GM12801 (cell line): ENCODE measurements around the gene RRN3.

ENCODE experiments used
- TF ChIP-seq, protein P1 (sequence below): IDR thresholded peaks from one replicate; pipeline ENCODE4 v1.5.1; 2011; ENCODE audit warnings: control low read depth; ENCODE audit not compliant: insufficient read length; ENCODE audit errors: extremely low read depth

RRN3 gene

DNA sequence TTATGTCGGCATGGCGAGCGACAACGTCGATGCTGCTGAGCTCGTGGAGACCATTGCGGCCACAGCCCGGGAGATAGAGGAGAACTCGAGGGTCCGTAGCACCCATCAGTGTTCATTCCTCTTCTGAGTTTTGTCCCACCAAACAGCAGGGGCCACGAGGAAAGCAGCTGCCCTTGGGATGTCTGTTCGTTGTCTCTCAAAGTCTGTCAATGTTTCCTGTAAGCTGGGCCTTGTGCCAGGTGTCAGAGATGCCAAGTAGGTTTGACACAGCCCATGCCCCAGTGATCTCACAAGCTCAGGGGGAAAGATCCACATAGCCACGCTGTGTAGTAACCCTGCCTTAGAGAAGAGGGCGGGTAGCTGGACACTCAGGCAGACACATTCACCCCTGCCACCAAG lies 60.8 kb downstream of the RRN3 start:
- TF ChIP-seq, protein P1, sequence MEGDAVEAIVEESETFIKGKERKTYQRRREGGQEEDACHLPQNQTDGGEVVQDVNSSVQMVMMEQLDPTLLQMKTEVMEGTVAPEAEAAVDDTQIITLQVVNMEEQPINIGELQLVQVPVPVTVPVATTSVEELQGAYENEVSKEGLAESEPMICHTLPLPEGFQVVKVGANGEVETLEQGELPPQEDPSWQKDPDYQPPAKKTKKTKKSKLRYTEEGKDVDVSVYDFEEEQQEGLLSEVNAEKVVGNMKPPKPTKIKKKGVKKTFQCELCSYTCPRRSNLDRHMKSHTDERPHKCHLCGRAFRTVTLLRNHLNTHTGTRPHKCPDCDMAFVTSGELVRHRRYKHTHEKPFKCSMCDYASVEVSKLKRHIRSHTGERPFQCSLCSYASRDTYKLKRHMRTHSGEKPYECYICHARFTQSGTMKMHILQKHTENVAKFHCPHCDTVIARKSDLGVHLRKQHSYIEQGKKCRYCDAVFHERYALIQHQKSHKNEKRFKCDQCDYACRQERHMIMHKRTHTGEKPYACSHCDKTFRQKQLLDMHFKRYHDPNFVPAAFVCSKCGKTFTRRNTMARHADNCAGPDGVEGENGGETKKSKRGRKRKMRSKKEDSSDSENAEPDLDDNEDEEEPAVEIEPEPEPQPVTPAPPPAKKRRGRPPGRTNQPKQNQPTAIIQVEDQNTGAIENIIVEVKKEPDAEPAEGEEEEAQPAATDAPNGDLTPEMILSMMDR: no peak

DNA sequence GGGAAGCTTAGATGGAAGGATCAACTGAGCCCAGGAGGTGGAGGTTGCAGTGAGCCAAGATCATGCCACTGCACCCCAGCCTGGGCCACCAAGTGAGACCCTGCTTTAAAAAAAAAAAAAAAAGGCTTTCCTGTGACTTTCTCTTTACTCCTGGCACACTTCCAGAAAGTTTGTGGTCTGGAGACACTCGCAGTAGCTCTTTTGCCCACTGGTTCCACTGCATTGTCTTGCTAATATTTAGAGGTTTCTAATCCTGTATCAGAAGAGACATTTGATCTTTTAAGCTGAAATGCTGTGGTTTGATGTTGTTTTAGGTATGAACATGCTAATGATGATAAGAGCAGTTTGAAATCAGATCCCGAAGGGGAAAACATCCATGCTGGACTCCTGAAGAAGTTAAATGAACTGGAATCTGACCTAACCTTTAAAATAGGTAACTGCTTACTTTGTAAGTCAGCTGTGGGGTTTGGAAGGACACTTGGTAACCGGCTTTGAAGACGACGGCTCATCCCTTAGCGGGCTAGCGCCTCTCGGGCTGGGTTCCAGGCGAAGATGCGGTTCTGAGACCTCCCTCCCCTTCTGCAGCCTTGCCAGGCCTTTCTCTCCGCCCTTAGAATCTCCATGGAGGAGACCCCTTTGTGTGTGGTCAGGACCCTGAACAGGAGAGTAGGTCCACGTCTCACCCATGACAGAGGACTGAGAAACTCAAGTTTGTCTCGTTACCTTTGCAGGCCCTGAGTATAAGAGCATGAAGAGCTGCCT lies 61.3 kb downstream of the RRN3 start:
- TF ChIP-seq, protein P1: no peak

DNA sequence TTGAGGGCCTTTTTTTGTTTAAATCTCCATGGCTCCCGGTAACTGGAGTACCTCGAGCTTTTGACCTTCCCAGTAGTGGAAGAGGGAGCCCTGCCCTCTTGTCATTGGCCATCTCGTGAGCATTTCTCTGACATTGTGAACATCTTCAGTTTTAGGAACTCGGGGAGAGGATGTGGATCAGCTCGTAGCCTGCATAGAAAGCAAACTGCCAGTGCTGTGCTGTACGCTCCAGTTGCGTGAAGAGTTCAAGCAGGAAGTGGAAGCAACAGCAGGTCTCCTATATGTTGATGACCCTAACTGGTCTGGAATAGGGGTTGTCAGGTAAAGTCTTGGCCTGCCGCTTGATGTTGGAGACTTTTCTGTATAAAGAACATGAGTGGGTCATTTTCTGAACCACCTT lies 62.5 kb downstream of the RRN3 start:
- TF ChIP-seq, protein P1: no peak

DNA sequence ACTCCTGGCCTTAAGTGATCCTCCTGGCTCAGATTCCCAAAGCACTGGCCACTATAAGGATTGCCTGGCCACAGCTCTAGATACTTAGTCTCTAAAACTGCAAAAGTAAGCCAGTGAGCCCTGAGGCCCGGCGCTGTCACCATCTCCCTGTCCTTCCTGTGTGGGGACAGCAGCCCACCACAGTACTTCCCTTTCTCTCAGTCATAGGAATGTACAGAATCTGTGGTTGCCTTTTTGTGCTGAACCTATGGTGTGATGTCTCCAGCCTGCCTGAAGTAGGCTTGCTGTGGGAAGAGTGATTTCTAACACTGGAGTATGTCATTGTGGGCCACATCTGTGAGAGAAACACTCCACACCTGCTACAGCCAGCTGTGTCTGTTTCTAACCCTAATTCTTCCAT lies 62.9 kb downstream of the RRN3 start:
- TF ChIP-seq, protein P1: no peak
